ACHN (cell line): ENCODE measurements around the gene GRIN2B.
A peak's percentile ranks its signal among the peaks of the same experiment; 100 is the strongest.

Experiments used
- DNase-seq: peaks from one replicate; pipeline ENCODE4 v3.0.0-alpha.2; 2015
- in situ Hi-C: cut with HindIII; loops from 2 replicates; pipeline ENCODE4 v1.10.0; 2017; ENCODE audit warnings: low sequenced_read_pairs, low pct_ligation_motif_present, low pct_unique_long_range_greater_than_20kb

GRIN2B gene

DNA sequence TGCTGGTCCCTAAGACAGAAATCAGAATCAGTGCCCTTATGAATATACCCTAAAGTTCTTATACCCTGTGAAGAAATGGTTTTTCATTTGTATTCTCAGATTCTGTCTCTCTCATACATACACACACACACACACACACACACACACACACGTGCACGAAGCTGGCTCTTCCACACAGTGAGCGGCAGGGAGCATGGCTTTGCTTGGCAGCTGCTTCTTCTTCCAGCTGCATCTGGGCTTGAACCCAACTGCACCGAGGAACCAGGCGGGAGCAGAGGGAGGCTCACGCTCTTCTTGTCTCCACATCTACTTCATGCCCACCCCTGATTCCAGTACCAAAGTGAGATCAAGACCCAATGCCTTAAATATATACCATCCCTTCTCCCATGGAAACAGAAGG is 19.4 kb downstream of the GRIN2B start:
- in situ Hi-C loops, result no loop called here

DNA sequence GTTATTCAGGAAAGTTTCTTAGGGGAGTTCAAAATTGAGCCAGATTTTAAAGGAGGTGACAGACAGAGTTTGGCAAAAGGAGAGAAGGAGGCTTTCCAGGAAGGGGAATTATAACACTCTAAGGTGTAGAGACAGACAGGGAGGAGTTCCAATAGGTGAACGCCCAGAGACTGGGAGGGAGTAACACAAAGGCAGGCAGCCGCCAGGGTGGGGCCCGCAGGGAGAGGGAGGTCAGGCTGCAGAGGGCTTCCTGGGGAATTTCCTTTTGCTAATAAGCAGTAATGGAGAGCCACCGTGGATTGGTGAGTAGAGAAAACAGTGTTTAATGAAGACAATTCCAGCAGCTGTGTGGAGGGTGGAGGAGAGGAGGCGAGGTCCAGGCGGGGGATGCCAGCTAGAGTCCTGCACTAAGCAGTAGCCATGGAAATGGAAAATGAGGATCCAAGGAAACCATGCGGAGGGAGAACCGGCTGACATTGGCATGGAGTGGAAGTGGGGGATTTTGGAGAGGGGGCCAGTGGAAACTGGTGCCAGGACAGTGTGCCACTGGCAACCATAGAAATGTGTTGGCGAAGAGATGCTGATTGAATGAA is 22.2 kb downstream of the GRIN2B start:
- no peak for DNase-seq
- in situ Hi-C loops, result no loop called here

More for the DNA sequence above, 19.4 kb downstream of the GRIN2B start:
- no peak for DNase-seq

DNA sequence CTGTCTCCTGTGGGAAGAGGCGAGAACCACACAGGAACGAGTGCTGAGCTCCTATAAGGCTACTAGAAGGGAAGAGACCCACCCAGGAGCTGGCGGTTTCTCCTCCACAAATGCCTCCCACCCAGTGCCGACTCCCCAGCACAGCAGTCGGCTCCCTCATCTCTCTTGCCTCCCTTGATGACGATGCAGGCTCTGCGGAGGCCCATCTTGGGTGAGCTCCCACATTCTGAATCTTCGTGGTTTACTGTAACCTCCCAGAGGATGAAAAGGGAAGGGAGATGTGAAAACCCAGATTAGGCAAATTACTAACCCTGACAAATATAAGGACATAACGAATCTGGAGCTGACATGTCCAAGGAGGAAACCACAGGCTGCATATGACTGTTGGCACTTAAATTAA is 23.8 kb downstream of the GRIN2B start:
- no peak for DNase-seq
- in situ Hi-C loops, result no loop called here

DNA sequence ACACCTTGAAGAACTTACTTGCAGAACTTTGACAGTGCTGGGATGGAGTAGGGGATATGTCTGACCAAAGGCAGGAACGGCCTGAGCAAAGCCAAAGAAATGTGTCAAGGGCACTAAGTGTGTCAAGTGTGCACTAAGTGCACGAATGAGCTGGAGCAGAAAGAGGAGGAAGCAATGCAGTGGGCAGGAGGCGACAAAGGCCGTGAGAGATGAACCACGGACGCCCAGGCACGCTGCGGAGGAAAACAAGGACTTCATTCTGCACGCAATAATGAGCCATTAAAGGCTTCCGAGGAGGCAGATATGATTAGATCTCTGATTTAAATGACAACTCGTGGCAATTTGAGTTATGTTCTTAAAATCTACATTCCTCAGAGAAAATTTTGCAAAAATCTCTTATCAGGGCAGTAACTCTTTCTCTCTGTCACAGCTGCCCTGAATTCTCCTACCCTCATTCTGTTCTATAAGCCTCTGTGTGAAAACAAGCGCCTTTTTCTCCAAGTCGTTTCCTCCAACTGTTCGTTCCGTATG is 25.3 kb downstream of the GRIN2B start:
- in situ Hi-C loops, result no loop called here
- DNase-seq, result no peak

DNA sequence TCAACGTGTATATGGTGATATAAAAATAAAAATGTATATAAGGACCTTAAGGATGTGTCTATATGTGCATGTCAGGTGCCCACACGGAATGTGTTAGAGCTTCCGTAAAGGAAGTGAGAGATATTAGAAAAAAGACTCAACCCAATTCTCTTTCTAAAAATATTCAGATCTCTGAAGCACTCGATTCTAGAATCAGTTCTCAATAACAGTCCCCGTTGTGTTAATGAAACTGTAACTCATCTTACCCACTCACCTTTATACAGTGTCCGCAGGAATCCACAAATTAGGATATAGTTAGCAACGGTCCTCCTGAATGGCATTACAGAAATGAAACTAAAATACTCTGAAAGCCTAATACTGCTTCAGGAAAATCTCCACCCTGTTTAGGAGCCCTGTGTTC is 29.3 kb downstream of the GRIN2B start:
- in situ Hi-C loops, result no loop called here
- DNase-seq, result no peak

DNA sequence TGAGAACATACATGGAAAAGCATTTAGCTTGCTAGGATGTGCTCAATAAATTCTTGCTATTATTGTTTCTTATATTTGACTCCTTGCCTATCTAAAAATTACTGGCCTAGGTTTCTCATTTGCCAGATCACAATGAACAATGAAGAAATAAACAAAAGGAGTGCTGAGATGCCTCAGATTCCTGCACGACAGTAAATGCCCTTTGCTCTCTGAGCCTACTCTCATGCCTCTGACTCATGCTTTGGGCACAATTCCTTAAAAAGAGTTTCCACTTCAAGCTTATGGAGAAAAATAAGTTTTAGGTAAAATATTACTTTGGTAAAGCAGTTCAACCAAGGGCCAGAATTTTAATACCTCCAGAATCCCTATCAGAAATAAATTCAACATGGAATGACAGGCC is 30.9 kb downstream of the GRIN2B start:
- in situ Hi-C loops, result no loop called here
- peak; percentile 90 for DNase-seq

DNA sequence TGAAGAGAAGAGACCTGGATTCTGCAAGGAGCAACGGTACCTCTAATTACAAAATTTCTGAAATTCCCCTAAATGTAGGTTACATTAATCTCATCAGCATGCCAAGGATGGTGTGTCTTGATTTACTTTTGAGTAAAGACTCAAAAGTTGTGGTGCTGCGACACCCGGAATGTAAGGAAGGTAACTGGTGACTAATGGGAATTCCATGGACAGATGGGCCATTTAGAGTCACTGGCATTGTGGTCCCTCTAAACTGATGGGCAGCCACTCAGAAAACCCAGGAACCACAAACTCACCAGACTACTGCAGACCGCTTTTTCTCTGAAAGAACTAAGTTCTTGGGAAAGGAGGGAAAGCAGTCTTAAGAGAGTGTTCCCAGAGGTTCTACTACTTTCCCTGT is 32.8 kb downstream of the GRIN2B start:
- in situ Hi-C loops, result loop anchor here (25.0 kb wide), 1 partner anchor 211 kb away; no protein-coding TSS in a partner anchor
- peak; percentile 72 for DNase-seq

DNA sequence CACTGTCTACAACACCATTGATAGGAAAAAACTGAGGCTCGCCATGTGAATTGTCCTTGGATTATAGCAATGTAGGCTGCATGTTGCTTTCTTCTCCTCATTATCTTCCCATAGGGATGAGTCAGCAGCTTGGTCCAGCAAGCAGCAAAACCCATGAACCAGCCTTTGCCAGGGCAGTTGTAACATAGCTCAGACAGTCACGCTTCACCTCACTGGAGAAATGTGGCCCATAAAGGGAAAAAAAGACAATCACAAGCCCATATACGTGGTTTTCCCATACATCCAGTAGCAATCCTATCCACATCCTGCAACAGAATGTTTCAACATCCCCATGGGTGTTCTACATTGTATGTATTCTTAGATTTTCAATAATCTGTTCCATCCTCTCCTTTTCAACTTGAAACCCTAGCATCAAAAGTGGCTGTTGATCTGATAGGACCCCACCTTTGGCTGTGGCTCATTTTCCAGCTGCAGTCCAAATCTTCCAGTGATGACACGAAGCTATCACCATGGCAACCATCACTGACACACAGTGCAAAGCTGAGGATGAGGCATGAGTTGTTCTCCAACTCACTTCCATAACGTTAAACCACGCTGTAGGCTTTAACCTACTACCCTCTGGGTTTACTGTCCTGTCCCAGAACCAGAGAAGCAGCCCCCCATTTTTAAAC is 34.0 kb downstream of the GRIN2B start:
- in situ Hi-C loops, result loop anchor here (25.0 kb wide), 1 partner anchor 210 kb away; no protein-coding TSS in a partner anchor
- peak; percentile 98 for DNase-seq

DNA sequence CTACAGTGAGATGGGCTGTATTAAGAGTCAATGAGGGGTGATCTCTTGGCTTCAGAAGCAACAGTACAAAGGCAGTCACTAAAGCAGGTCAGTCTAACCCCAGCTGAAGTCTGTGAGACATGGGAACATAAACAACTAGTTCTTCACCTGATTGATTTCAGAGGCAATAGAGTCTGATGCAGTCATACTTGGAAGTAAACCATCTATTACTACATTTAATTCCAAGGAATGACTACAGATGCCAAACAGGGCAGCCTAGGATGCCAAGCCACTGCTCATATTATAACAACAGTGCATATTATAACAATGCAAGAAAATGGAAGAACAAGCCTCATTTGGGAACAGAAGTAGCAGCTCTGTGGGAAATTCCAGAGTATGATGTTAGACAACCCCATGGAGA is 35.8 kb downstream of the GRIN2B start:
- DNase-seq, result peak; percentile 53
- in situ Hi-C loops, result loop anchor here (25.0 kb wide), 1 partner anchor 208 kb away; no protein-coding TSS in a partner anchor

DNA sequence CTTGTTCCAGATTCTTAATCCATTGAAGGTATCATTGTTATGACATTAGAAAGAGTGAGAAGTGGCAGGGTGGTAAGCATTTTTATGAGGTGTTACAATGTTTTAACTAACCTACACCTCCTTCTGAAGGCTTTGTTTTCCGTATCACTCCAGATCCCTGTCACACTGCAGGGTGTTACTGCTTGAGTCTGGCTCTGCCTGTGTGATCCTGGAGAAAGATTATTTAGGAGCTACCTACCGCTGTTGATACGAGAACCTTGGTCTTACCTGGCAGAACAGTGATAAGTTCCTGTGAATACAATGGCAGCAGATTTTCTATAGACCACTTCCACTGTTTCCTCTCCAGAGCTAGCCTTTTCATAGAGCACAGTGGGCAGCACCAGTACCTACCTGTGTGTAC is 36.2 kb downstream of the GRIN2B start:
- in situ Hi-C loops, result loop anchor here (25.0 kb wide), 1 partner anchor 208 kb away; no protein-coding TSS in a partner anchor
- DNase-seq, result no peak

DNA sequence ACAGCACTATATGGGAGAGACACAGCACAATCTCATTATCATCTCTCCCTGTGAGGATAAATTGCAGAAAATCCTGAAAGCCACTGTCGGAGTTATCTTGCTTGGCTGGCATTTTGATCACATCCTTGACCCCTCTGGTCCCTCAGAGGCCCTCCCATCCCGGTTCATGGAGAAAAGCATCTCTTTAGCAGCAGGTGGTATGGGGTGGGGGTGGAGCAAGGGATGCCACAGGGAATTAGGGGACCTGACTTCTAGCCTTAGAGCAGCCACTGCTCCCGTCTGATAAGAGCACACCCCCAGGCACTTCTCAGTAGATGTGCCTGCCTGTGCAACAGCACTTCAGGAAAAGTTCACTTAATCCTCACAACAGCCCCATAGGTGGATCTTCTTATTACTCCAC is 38.6 kb downstream of the GRIN2B start:
- no peak for DNase-seq
- in situ Hi-C loops, result loop anchor here (25.0 kb wide), 1 partner anchor 206 kb away; no protein-coding TSS in a partner anchor

DNA sequence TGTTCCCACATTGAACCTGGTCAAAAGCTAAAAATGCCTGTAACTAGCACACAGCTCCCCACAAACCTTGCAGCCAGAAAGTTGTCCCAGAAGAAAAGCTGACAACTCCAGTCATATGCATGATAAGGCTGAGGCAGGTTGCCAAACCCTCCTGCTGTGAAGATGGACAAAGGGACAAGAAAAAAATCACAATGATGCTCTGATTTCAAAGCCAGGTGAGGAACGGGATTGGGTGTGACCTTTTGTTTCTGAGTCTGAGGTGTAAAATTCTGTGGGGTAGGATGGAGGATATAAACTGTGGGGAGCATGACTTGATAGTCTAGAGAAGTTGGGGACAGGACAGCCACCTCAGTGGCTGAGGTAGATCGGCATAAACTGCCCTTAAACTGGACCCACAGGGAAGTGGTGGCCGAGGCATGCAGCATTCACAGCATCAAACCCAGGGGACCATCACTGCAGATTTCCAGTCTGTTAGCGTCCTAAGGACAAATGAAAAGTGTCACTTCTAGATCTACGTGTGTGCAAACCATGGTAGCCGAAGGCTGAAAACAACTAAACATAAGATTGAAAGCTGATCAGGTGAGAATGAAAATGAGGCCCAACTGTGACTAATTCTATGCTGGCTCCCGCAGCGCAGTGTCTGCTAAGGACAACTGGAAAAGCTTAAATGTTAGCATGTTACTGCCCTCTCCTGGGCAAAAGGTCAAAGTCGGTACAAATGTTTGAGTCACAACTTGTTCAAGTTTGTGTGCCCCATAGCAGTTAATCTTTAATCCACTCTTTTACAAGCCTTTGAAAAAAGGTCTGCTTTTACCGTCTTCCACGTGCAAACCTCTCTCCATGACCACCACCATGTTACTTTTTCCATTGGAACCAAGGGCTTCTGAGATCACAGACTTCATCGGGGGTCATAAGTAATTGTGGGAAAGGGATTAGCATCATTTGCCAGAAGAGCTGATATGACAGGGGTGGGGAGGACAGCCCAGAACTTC is 39.8 kb downstream of the GRIN2B start:
- in situ Hi-C loops, result loop anchor here (25.0 kb wide), 1 partner anchor 204 kb away; no protein-coding TSS in a partner anchor
- peak; percentile 99 for DNase-seq

DNA sequence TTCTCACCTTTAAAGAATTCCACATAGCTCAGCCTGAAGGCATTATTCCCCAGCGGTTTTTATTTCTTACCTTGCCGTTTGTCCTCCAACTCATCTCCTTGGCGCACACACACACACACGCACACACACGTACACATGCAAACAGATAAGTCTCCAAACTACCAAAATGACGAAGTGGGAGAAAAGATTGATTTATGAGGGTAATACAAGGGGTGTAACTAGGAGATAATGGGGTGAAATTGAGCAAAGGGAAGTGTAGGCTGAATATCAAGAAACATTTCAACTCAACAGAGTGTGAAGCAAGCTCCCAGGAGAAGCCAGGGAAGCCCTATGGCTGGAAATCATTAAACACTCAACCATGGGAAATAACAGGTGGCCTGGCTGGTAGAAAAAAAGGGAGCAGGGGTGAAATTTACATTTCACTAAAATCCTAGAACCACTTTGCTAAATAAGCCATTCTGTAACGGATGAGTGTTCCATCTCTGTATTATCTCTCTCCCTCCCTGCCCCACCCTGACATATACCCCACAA is 41.0 kb downstream of the GRIN2B start:
- in situ Hi-C loops, result loop anchor here (25.0 kb wide), 1 partner anchor 203 kb away; no protein-coding TSS in a partner anchor
- peak; percentile 78 for DNase-seq

DNA sequence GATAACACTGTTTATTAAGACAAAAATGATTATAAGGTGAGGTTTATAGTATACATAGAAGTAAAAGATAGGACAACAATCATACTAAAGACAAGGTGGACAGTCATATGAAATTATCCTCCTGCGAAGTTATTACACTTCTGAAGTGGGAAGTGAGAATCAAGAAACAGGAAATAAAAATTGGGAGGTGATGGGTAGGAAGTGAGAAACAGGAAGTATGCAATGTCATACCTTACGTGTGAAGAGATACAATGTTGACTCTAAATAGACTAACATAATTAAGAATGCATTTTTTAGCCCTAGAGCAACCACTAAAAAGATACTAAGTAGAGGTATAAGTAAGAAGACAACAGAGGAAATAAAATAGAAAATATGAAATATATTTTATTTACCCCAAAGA is 43.7 kb downstream of the GRIN2B start:
- in situ Hi-C loops, result loop anchor here (25.0 kb wide), 1 partner anchor 200 kb away; no protein-coding TSS in a partner anchor
- DNase-seq, result no peak

DNA sequence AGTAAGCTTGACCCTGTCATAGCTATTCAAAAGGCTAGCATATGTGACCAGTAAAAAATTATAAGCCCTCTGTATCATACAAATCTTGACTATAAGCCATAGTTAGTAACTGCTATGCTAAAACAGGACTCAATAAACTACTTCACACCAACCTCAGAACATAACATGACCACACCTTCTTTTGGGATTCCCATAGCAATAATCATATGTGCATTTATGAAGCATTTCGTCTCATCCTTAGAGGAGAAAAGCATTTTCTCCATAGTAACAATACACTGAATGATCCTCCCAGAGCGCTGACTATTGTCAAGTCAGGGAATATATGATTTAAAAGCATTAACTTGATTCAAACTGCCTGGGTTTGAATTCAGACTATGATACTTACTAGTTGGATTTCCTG is 46.2 kb downstream of the GRIN2B start:
- in situ Hi-C loops, result loop anchor here (25.0 kb wide), 1 partner anchor 198 kb away; no protein-coding TSS in a partner anchor
- DNase-seq, result no peak
